ENCODE measurements around the gene SAMD5.

Gene SAMD5

DNA sequence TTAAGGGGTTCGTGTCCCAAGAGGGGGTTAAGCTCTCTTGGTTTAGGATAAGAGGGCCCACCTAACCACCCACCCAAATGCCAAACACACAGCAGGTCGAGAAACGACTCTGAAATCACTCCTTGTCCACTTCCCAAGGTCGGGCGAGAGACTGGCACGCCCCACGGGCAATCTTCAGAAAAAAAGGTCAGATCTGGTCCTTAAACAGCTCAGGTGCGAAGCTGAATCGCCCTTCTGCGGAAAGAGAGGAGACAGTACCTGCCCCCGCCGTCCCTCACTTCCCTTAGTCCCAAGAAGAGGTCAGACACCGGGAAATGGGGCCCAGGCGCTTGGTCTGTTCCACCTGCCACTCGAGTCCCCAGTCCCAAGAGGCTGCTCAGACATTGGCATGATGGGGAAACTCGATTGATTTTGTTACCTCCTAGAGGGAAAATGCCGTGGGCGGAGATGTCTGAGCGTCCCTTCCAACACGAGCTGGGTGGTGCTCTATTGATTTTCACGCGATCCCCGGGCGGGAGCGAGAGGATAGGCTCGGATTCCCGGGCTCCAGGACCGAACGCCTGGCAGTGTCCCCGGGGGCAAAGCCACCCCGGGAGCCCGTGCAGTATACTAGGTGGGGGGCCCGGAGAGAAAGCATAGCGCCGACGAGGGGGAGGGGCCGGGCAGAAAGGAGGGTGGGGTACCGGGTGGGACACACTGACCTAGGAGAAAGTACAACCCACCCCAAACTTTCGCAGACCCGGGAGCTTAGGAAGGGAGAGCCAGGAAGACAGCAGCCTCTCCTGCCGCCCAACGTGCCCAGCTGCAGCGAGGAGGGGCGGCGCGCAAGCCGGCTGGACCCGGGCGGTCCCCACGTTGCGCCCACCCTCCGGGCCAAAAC, 1.1 kb upstream of the SAMD5 start:
- Histone ChIP-seq H3K9me3 (no peaks in the 10 kb centered on the region), H3K27me3 (peaks cover 43% of the 10 kb centered on the region), H3K4me3 (ENCODE audit: low read depth, low read length) (peak overlapping the region; percentile 58), H3K4me1 (peaks cover 3% of the 10 kb centered on the region; the same call in 1 of the 2 replicates), H3K36me3 (no peaks in the 10 kb centered on the region)
- TF ChIP-seq, protein P1, sequence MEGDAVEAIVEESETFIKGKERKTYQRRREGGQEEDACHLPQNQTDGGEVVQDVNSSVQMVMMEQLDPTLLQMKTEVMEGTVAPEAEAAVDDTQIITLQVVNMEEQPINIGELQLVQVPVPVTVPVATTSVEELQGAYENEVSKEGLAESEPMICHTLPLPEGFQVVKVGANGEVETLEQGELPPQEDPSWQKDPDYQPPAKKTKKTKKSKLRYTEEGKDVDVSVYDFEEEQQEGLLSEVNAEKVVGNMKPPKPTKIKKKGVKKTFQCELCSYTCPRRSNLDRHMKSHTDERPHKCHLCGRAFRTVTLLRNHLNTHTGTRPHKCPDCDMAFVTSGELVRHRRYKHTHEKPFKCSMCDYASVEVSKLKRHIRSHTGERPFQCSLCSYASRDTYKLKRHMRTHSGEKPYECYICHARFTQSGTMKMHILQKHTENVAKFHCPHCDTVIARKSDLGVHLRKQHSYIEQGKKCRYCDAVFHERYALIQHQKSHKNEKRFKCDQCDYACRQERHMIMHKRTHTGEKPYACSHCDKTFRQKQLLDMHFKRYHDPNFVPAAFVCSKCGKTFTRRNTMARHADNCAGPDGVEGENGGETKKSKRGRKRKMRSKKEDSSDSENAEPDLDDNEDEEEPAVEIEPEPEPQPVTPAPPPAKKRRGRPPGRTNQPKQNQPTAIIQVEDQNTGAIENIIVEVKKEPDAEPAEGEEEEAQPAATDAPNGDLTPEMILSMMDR (IDR thresholded peaks at IDR 0.05; ENCODE audit: low read depth, low read length), result no peak
- DNase-seq, result peak; percentile 15

- H3K4me3 ChIP-seq (ENCODE audit: low read depth, low read length), result peak overlapping the region; percentile 51
- DNase-seq, result peak; percentile 18
These were observed 547 bp downstream of the SAMD5 start for GRCh38 chr6:147508866-147509608.

GRCh38 chr6:147509891-147510290, 1.4 kb downstream of the SAMD5 start:
- Histone ChIP-seq H3K9me3 (no peaks in the 10 kb centered on the region), H3K36me3 (no peaks in the 10 kb centered on the region), H3K27me3 (peaks cover 43% of the 10 kb centered on the region), H3K4me1 (peaks cover 3% of the 10 kb centered on the region; the same call in 1 of the 2 replicates), H3K4me3 (ENCODE audit: low read depth, low read length) (no peak overlapping the region; the same call in 1 of the 2 replicates)
- DNase-seq, result no peak
- TF ChIP-seq, protein P1 (IDR thresholded peaks at IDR 0.05; ENCODE audit: low read depth, low read length), result no peak

More at GRCh38 chr6:147508866-147509608, 547 bp downstream of the SAMD5 start:
- Histone ChIP-seq H3K36me3 (no peaks in the 10 kb centered on the region), H3K27me3 (peaks cover 43% of the 10 kb centered on the region), H3K4me1 (peaks cover 3% of the 10 kb centered on the region; the same call in 1 of the 2 replicates), H3K9me3 (no peaks in the 10 kb centered on the region)
- TF ChIP-seq, protein P1 (IDR thresholded peaks at IDR 0.05; ENCODE audit: low read depth, low read length), result no peak

DNA sequence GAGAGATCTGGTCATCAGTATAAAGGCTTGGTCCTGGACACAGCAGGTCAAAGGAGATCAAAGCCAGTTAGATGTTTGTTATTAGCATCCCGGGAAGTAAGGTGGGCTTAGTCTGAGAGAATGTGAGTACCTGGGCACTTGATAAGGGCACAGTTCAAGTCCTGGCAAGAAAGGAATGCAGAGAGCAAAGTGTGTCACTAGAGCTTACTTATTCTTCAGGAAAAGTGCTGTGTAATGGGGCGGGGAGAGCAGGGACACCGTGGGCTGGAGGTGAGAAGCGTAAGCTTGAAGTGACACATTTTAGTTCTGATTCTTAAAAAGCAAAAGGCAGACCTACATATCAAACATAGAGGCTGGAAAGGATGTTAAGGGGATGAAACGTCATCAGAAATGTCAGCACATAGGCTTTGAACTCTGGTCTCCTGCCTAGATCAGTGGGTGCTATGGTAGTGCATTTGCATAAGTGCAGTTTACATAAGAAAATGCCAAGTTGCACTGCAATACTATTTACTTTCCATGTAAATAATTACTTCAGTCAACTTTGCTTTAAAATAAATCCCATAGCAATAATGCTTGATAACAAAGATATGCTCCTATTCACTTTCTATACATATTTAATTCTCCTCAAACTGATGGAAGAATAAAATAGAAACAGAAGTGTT, 2.6 kb downstream of the SAMD5 start:
- Histone ChIP-seq H3K4me3 (ENCODE audit: low read depth, low read length) (no peak overlapping the region), H3K36me3 (no peaks in the 10 kb centered on the region), H3K27me3 (peaks cover 43% of the 10 kb centered on the region), H3K9me3 (no peaks in the 10 kb centered on the region), H3K4me1 (peaks cover 3% of the 10 kb centered on the region; the same call in 1 of the 2 replicates)
- TF ChIP-seq, protein P1 (IDR thresholded peaks at IDR 0.05; ENCODE audit: low read depth, low read length), result no peak
- DNase-seq, result no peak

DNA sequence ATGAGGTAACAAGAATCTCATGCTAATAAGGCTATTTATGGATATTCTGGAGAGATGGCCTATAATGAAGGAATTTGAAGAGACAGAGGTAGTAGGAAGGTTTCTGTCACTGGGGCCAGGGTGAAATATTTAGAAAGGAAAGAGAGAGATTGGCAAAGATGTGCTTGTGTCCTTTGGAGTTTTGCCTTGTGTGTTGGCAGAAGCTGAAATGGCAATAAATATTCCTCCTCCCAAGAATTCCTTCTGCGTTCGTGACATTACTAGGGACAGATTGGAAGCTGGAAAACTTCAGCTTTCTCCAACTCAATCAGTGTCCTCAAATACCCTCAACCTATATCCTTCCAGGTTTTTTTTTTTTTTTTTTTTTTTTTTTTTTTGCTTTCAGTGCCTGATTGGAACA, 6.3 kb downstream of the SAMD5 start:
- no peaks in the 10 kb centered on the region for H3K36me3 ChIP-seq
- no peaks in the 10 kb centered on the region for H3K4me1 ChIP-seq
- TF ChIP-seq, protein P1 (IDR thresholded peaks at IDR 0.05; ENCODE audit: low read depth, low read length), result no peak
- H3K9me3 ChIP-seq, result no peaks in the 10 kb centered on the region
- no peak overlapping the region for H3K4me3 ChIP-seq (ENCODE audit: low read depth, low read length)
- H3K27me3 ChIP-seq, result peaks cover 11% of the 10 kb centered on the region
- DNase-seq, result no peak
